Measurements from ENCODE around the gene PDE6H. TPM values are rescaled to one million over a fixed set of nuclear protein-coding genes. Genes with fewer than 3 reads are reported as not detected.

Gene PDE6H
- total and polyA plus RNA-seq, 2 experiments from 2014 or later, result not detected

- Histone ChIP-seq H3K79me2 (no peaks in the 10 kb centered on the region), H3K9me2 (replicated peaks; ENCODE audit: insufficient read depth) (no peaks in the 10 kb centered on the region), H3K9me3 (ENCODE audit: low read depth) (no peaks in the 10 kb centered on the region), H3K4me1 (ENCODE audit: insufficient read depth) (no peaks in the 10 kb centered on the region), H2AFZ (no peak overlapping the region), H3K4me2 (no peak overlapping the region), H3K27me3 (no peaks in the 10 kb centered on the region), H3K36me3 (replicated peaks; ENCODE audit: insufficient read depth, low read depth) (no peaks in the 10 kb centered on the region), H3K4me3 (no peak overlapping the region), H3K27ac (no peak overlapping the region), H4K20me1 (ENCODE audit: insufficient read depth, poor library complexity, severe bottlenecking) (no peaks in the 10 kb centered on the region)
- no peak for DNase-seq (ENCODE audit: low spot score)
- TF ChIP-seq CTCF (IDR thresholded peaks at IDR 0.05; ENCODE audit: poor library complexity) (no peak), EZH2phosphoT487 (IDR thresholded peaks at IDR 0.05; ENCODE audit: low read depth, severe bottlenecking, unreplicated experiment) (no peak), EZH2 (IDR thresholded peaks at IDR 0.05; ENCODE audit: borderline replicate concordance) (no peak)
Measured at GRCh38 chr12:14991069-14991468, 18.2 kb downstream of the PDE6H start.

GRCh38 chr12:14992673-14993072 is 19.8 kb downstream of the PDE6H start:
- H4K20me1 ChIP-seq (ENCODE audit: insufficient read depth, poor library complexity, severe bottlenecking), result no peaks in the 10 kb centered on the region
- no peaks in the 10 kb centered on the region for H3K36me3 ChIP-seq (replicated peaks; ENCODE audit: insufficient read depth, low read depth)
- H3K4me2 ChIP-seq, result no peak overlapping the region
- no peak overlapping the region for H3K4me3 ChIP-seq
- no peaks in the 10 kb centered on the region for H3K9me2 ChIP-seq (replicated peaks; ENCODE audit: insufficient read depth)
- no peaks in the 10 kb centered on the region for H3K27me3 ChIP-seq
- TF ChIP-seq CTCF (IDR thresholded peaks at IDR 0.05; ENCODE audit: poor library complexity) (no peak), EZH2phosphoT487 (IDR thresholded peaks at IDR 0.05; ENCODE audit: low read depth, severe bottlenecking, unreplicated experiment) (no peak), EZH2 (IDR thresholded peaks at IDR 0.05; ENCODE audit: borderline replicate concordance) (no peak)
- WGBS (ENCODE audit: low lambda C conversion rate, missing lambda C conversion rate), result 98% methylated on average over 3 of the region's 3 CpGs
- DNase-seq (ENCODE audit: low spot score), result no peak
- no peak overlapping the region for H3K27ac ChIP-seq
- no peaks in the 10 kb centered on the region for H3K4me1 ChIP-seq (ENCODE audit: insufficient read depth)
- no peaks in the 10 kb centered on the region for H3K9me3 ChIP-seq (ENCODE audit: low read depth)
- H3K79me2 ChIP-seq, result no peaks in the 10 kb centered on the region
- no peak overlapping the region for H2AFZ ChIP-seq

- Histone ChIP-seq H3K27me3 (no peaks in the 10 kb centered on the region), H4K20me1 (ENCODE audit: insufficient read depth, poor library complexity, severe bottlenecking) (no peaks in the 10 kb centered on the region), H3K36me3 (replicated peaks; ENCODE audit: insufficient read depth, low read depth) (no peaks in the 10 kb centered on the region), H3K4me1 (ENCODE audit: insufficient read depth) (no peaks in the 10 kb centered on the region), H3K9me3 (ENCODE audit: low read depth) (no peaks in the 10 kb centered on the region), H3K4me3 (no peak overlapping the region), H3K27ac (no peak overlapping the region), H3K79me2 (no peaks in the 10 kb centered on the region), H2AFZ (no peak overlapping the region), H3K9me2 (replicated peaks; ENCODE audit: insufficient read depth) (no peaks in the 10 kb centered on the region), H3K4me2 (no peak overlapping the region)
- TF ChIP-seq EZH2 (IDR thresholded peaks at IDR 0.05; ENCODE audit: borderline replicate concordance) (no peak), CTCF (IDR thresholded peaks at IDR 0.05; ENCODE audit: poor library complexity) (no peak), EZH2phosphoT487 (IDR thresholded peaks at IDR 0.05; ENCODE audit: low read depth, severe bottlenecking, unreplicated experiment) (no peak)
- WGBS (ENCODE audit: low lambda C conversion rate, missing lambda C conversion rate), result 80% methylated on average over 5 of the region's 5 CpGs
- DNase-seq (ENCODE audit: low spot score), result no peak
Measured at GRCh38 chr12:14993117-14993516, 20.3 kb downstream of the PDE6H start.

Measured in hepatocyte (in vitro differentiated cells).